ENCODE data around the gene NIFK.
"Not testable (repeated sequence)": the region's sequence is repeated elsewhere in the genome, so short reads cannot be mapped to it uniquely, and the experiment has no call there.

The NIFK gene

DNA sequence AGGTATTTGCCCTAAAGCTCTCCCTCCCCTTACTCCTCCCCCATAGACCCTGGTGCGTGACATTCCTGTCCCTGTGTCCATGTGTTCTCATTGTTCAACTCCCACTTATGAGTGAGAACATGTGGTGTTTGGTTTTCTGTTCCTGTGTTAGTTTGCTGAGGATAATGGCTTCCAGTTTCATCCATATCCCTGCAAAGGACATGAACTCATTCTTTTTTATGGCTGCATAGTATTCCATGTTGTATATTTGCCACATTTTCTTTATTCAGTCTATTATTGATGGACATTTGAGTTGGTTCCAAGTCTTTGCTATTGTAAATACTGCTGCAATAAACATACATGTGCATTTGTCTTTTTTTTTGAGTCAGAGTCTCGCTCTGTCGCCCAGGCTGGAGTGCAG is 46.1 kb downstream of the NIFK start:
- not testable (repeated sequence) for DNase-seq

DNA sequence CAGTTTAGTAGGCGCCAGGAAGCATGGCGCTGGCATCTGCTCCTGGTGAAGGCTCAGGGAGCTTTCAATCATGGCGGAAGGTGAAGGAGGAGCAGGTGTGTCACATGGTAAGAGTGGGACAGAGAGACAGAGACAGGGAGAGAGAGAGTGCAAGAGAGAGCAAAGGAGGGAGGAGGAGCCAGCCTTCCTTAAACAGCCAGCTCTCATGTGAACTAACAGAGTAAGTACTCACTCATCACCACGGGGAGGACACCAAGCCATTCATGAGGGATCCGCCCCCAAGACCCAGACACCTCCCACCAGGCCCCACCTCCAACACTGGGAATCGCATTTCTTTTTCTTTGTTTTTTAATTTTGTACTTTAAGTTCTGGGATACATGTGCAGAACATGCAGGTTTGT is 46.6 kb downstream of the NIFK start:
- no peak for DNase-seq

DNA sequence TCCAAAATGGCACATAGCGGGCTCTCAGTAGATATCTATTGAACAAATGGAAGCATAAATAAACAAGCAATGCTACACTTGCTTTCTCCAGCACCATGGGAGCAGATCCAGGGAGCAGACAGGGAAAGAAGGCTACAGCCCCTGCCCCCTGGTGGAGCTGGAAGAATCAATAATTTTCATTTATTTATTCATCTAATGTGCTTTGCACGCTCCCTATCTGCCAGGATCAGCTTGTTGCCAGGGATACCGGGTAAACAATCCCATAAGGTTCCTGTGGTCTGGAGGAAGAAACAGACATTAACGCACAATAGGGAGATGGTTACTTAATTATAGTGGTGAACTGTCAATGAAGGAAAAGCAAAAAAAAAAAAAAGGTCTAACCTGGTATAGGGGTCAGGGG is 47.3 kb downstream of the NIFK start:
- DNase-seq = peak; percentile 8

DNA sequence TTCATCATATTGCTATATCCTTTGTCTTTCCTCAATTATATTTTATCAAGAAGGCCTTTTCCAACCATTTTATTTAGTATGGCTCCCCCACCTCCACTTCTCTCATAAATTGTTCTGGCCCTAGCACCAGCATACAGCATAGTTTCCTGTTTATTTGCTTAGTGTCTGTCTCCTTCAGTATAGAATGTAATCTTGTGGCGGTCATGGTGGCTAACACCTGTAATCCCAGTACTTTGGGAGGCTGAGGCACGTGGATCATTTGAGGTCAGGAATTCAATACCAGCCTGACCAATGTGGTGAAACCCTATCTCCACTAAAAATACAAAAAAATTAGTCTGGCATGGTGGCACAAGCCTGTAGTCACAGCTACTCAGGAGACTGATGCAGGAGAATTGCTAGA is 47.9 kb downstream of the NIFK start:
- no peak for DNase-seq

DNA sequence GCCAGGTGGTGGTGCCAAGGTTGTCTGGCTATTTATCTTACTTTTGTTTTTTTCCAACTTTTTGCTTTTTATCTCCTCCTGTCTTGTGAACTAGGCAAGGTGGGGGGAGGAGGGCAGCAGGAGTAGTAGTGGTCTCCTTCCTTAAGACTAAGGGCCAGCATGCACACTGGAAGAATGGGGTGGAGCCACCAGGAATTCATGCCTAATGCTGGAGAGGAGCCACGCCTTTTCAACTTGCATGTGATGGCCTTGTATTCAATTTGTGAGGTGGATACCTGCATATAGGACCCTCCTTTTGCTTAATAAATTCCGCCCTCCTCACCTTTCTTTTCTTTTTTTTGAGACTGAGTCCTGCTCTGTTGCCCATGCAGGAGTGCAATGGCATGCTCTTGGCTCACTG is 49.8 kb downstream of the NIFK start:
- no peak for DNase-seq

DNA sequence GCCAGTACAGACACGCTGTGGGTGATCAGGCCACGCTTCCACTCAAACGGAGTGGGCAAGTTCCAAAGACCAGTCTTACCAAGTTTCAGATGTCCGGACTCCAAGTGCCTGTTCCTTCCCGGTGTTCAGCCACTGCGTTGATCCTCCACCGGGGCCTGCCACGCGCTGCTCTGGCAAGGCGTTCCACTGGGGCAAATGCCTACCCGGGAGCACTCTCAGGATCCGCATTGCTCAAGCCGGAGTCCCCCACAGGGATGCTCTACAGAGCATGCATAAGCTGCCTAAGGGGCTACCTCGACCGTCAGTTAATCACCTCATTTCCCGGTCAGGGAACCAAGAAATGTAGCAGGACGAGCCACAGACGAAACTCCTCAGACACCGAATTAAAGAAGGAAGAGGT is 50.5 kb downstream of the NIFK start:
- DNase-seq = no peak

DNA sequence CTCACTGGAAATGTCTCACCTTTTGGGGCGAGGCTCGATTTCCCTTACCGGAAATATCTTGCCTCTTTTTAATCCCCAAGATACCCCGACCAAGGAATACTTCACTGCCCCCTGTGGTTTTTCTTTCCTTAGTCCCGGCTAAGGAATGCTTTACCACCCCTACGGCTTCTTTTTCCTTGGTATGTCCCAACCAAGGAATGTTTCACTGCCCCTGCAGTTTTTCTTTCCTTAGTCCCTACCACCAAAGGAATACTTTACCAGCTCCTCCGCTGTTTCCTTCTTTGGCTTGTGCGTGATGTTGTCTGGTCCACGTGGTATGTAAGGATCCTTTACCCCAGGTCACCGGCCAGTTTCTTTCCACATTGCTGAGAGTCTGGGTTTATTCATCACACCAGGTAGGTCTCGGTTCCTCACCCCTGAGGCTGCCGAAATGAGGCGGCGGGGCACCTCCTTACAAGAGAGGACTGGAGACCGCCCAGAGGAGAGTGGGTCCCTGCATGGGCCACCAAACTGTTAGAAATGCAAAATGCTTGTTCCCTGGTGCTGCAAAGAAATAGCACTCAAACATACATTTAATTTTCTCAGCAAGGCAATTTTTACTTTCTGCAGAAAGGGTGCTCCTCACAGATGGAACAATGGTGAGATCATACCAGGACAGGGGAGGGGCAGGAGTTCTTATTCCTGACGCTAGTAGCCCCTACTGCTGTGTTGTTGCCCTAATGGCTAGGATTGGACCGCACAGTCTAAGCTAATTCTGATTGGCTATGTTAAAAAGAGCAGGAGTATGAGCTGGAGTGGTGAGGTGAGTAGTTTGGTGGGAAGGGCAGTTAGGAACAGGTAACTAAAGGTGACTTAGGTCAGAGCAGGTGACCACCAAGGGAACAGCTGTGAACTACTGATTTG is 54.0 kb downstream of the NIFK start:
- no peak for DNase-seq

DNA sequence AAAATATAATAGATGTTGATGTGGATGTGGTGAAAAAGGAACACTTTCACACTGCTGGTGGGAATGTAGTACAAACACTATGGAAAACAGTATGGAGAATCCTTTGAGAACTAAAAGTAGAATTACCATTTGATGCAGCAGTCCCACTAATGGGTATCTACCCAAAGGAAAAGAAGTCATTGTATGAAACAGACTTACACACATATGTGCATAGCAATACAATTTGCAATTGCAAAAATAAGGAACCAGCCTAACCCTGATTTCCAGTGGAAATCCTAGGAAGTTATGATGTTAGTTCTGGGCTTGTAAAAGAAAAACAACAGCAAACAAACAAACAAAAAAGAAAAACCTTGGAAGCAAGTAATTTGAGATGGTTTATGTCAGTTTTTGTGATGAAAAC is 58.8 kb downstream of the NIFK start:
- DNase-seq = no peak

Data from DMS153 (cell line).